HEK293T (cell line): ENCODE results near the gene BOC.

ENCODE experiments used
- CTCF ChIA-PET: fragments of 350-600 bp; formaldehyde crosslinking; extraction: SDS; loops from one replicate; lab custom pipeline; 2021; ENCODE audit warnings: antibody characterized with exemption, inconsistent platforms; lab: Yijun Ruan, JAX
- POLR2A ChIA-PET: fragments of 350-600 bp; formaldehyde crosslinking; extraction: SDS; loops from one replicate; lab custom pipeline; 2020; ENCODE audit warnings: antibody characterized with exemption, inconsistent platforms; lab: Yijun Ruan, JAX
- DNase-seq: peaks from one replicate; pipeline ENCODE4 v3.0.0; 2012; ENCODE audit warnings: mixed read lengths; ENCODE audit errors: extremely low spot score
- ARNT ChIP-seq: fragments of 450-650 bp; IDR thresholded peaks from 2 replicates; pipeline ENCODE4 v1.6.1; 2017; ENCODE audit warnings: mild to moderate bottlenecking
- BHLHE40 ChIP-seq: fragments of 450-650 bp; IDR thresholded peaks from 2 replicates; pipeline ENCODE4 v1.6.1; 2016; ENCODE audit warnings: mild to moderate bottlenecking, moderate library complexity, borderline replicate concordance
- CTBP1 ChIP-seq: fragments of 450-650 bp; IDR thresholded peaks from 2 replicates; pipeline ENCODE4 v1.6.1; 2016; ENCODE audit warnings: borderline replicate concordance
- ELF4 ChIP-seq: fragments of 450-650 bp; IDR thresholded peaks from 2 replicates; pipeline ENCODE4 v1.6.1; 2017; ENCODE audit warnings: antibody characterized with exemption
- FOXA1 ChIP-seq: fragments of 450-650 bp; IDR thresholded peaks from 2 replicates; pipeline ENCODE4 v1.6.1; 2016; ENCODE audit warnings: mild to moderate bottlenecking
- FOXK2 ChIP-seq: fragments of 450-650 bp; IDR thresholded peaks from 2 replicates; pipeline ENCODE4 v1.6.1; 2016; ENCODE audit warnings: mild to moderate bottlenecking
- FOXM1 ChIP-seq: fragments of 450-650 bp; IDR thresholded peaks from 2 replicates; pipeline ENCODE4 v1.6.1; 2017; ENCODE audit warnings: mild to moderate bottlenecking, borderline replicate concordance
- HDGF ChIP-seq: fragments of 450-650 bp; IDR thresholded peaks from 2 replicates; pipeline ENCODE4 v1.6.1; 2017; ENCODE audit warnings: antibody characterized with exemption, borderline replicate concordance
- L3MBTL2 ChIP-seq: fragments of 450-650 bp; conservative IDR thresholded peaks from 2 replicates; pipeline ENCODE4 v1.6.1; 2016; ENCODE audit warnings: mild to moderate bottlenecking
- LEF1 ChIP-seq: fragments of 450-650 bp; IDR thresholded peaks from 2 replicates; pipeline ENCODE4 v1.6.1; 2017; ENCODE audit warnings: mild to moderate bottlenecking, borderline replicate concordance
- NFRKB ChIP-seq: fragments of 450-650 bp; IDR thresholded peaks from 2 replicates; pipeline ENCODE4 v1.6.1; 2016; ENCODE audit warnings: mild to moderate bottlenecking, moderate library complexity
- SP1 ChIP-seq: fragments of 450-650 bp; IDR thresholded peaks from 2 replicates; pipeline ENCODE4 v1.6.1; 2017
- SUZ12 ChIP-seq: fragments of 450-650 bp; IDR thresholded peaks from 2 replicates; pipeline ENCODE4 v1.6.1; 2016; ENCODE audit warnings: mild to moderate bottlenecking
- TARDBP ChIP-seq: fragments of 450-650 bp; IDR thresholded peaks from 2 replicates; pipeline ENCODE4 v1.6.1; 2016
- ZNF384 ChIP-seq: fragments of 450-650 bp; IDR thresholded peaks from 2 replicates; pipeline ENCODE4 v1.6.1; 2016
- TF ChIP-seq, protein P1 (sequence below): fragments of 450-650 bp; IDR thresholded peaks from 2 replicates; pipeline ENCODE4 v1.6.1; 2016

BOC gene

DNA sequence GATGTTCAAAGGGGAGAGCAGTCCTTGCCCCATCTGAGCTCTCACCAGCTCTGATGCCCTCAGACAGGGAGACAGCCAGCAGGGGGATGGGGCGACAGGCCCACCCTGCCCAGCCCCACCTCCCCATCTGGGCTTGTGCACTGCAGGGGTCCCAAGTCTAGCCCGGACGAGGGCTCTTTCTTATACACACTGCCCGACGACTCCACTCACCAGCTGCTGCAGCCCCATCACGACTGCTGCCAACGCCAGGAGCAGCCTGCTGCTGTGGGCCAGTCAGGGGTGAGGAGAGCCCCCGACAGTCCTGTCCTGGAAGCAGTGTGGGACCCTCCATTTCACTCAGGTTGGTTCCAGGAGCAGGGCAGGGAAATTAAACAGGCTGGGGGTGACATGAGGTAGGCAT lies 73.9 kb downstream of the BOC start:
- TF ChIP-seq FOXK2: no peak
- no peak for TF ChIP-seq ELF4
- no peak for TF ChIP-seq SUZ12
- TF ChIP-seq LEF1: no peak
- TF ChIP-seq HDGF: no peak
- no peak for TF ChIP-seq SP1
- ChIA-PET CTCF (no interaction called here), POLR2A (interaction anchor here (1.4 kb wide), 1 partner anchor 74 kb away, joined by 3 read pairs; the partner anchor contains the start of gene BOC)
- no peak for DNase-seq

DNA sequence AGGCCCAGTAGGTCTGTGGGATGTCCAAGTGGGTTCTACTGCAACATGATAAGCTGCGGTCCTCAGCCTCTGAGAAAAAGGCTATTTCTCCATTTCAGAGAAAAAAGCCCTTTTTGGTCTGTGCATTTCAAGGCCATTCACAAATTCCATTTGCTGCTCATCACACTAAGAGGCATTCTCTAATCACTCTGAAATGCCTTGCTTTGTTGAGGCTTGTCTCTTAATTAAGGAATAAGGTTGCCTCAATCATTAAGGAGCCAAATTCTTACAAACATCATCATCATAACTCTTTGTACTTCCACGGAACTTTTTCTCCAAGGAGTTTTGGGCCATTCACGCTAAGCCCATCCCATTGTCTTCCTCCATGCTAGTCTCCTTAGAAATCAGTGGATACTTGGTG lies 74.4 kb downstream of the BOC start:
- ChIA-PET POLR2A (no interaction called here), CTCF (no interaction called here)
- TF ChIP-seq L3MBTL2 (no peak), LEF1 (no peak), NFRKB (no peak), FOXK2 (no peak), CTBP1 (no peak)
- DNase-seq: no peak

DNA sequence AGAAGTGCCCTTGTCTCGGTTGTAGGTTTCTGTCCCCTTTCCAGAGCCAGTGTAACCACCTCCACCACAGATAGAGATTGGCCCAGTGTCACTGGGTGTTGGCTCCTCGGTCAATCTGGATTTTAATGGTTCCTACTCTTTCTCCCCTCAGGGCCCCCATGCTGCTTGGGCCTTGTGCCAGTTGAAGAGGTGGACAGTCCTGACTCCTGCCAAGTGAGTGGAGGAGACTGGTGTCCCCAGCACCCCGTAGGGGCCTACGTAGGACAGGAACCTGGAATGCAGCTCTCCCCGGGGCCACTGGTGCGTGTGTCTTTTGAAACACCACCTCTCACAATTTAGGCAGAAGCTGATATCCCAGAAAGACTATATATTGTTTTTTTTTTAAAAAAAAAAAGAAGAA lies 75.2 kb downstream of the BOC start:
- no peak for DNase-seq
- ChIA-PET CTCF (interaction anchor here (2.3 kb wide), 1 partner anchor 150 kb away, joined by 6 read pairs; no protein-coding TSS in a partner anchor), POLR2A (no interaction called here)
- no peak for TF ChIP-seq LEF1
- no peak for TF ChIP-seq FOXK2
- no peak for TF ChIP-seq L3MBTL2
- TF ChIP-seq SUZ12: no peak
- no peak for TF ChIP-seq TARDBP
- no peak for TF ChIP-seq ELF4

DNA sequence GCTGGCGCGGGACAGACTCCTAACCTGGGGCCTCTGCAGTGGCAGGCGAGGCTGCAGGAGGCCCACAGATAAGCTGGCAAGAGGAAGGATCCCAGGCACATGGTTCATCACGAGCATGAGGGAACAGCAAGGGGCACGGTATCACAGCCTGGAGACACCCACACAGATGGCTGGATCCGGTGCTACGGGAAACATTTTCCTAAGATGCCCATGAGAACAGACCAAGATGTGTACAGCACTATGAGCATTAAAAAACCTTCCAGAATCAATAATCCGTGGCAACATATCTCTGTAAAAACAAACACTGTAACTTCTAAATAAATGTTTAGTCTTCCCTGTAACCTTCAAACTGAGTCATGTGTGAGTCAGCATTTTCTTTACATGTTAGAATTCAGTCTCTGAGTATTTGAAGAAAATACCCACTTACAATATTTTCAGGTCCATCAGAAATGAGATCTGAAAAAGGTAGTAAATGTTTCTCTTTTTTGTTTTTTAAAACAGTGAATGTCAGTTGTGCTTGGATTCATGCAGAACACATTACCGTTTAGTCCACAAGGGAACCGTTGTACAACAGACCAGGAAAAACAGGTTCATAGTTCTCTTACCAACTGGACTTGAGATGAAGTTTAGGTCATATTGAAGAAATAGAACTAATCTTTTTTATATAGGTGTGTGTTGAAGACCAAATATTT lies 75.9 kb downstream of the BOC start:
- TF ChIP-seq BHLHE40: no peak
- TF ChIP-seq, protein P1, sequence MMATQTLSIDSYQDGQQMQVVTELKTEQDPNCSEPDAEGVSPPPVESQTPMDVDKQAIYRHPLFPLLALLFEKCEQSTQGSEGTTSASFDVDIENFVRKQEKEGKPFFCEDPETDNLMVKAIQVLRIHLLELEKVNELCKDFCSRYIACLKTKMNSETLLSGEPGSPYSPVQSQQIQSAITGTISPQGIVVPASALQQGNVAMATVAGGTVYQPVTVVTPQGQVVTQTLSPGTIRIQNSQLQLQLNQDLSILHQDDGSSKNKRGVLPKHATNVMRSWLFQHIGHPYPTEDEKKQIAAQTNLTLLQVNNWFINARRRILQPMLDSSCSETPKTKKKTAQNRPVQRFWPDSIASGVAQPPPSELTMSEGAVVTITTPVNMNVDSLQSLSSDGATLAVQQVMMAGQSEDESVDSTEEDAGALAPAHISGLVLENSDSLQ: no peak
- no peak for TF ChIP-seq FOXK2
- POLR2A ChIA-PET: no interaction called here
- CTCF ChIA-PET: interaction anchor here (1.0 to 2.3 kb wide), 6 partner anchors 42 to 235 kb away, joined by 3 to 12 read pairs (median 5); no protein-coding TSS in a partner anchor
- DNase-seq: no peak

DNA sequence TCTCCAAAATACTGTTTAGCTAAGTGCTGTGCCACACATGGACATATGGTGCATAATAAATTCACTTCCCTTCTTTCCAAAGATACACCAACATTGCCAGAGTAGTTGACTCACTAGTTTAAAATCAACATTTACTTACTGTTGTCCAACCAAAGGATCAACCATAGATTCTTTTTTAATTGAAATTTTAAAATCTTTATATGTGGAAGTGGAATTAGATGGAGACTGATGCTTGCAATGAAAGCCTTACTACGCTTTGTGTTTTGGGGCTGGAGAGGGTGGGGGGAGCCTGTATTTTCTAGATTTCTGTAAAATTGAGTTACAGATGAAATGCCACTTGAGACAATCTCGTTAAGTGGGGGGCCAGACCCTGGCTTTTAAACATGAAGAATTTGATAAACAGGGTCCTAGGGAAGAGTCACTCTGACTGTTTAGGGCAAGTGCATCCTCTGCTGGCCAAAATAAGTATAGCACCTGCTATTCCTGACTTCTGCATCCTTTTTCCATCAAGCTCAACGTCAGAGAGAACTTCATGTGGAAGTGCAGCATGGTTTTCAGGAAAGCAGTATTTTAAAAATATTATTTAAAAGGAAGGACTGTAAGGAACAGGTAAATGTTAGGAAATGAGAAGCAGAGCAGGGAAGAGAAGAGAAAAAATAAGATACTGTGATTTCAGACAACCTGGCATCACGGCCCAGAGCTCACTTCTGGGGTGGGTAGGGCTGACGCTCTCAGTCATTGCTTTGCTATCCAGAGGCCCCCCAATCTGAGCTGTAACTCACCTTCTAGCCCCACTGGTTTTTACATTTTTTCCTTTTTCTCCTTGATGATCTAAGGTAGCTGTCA lies 76.7 kb downstream of the BOC start:
- DNase-seq: peak; percentile 58
- ChIA-PET POLR2A (no interaction called here), CTCF (interaction anchor here (0.8 to 2.3 kb wide), 18 partner anchors 9 to 647 kb away, joined by 3 to 15 read pairs (median 4); partner anchors contain the start of gene CCDC80)
- TF ChIP-seq SUZ12 (no peak), HDGF (no peak), ZNF384 (no peak), ELF4 (no peak), FOXM1 (no peak), CTBP1 (no peak), FOXA1 (no peak), L3MBTL2 (no peak), ARNT (no peak), SP1 (no peak), BHLHE40 (no peak), TARDBP (no peak), FOXK2 (no peak), LEF1 (no peak), NFRKB (no peak)
- TF ChIP-seq, protein P1: no peak

DNA sequence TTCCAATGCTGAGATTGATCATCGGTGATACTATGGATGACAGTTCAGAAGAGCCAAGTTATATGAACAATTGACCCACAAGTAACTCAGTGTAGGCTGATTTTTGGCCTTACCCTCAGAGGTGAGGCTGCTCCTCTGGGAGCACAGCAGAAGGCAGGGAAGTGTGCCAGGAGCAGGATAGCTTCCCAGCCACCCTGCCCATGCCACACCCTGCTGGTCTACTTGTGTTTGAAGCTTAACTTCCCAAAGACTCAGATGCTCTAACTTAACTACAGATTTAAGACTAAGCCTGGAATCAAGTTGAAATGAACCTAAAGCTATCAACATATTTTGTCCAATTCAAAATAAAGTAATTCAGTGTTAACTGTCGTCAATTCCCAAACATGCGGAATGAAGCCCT lies 77.5 kb downstream of the BOC start:
- ChIA-PET CTCF (interaction anchor here (0.8 to 2.3 kb wide), 8 partner anchors 25 to 341 kb away, joined by 3 to 15 read pairs (median 4); no protein-coding TSS in a partner anchor), POLR2A (interaction anchor here (0.8 kb wide), 1 partner anchor 122 kb away, joined by 3 read pairs; no protein-coding TSS in a partner anchor)
- no peak for DNase-seq
- TF ChIP-seq SUZ12 (no peak), SP1 (no peak), LEF1 (no peak), TARDBP (no peak), FOXK2 (no peak), ARNT (no peak), HDGF (no peak), BHLHE40 (no peak), CTBP1 (no peak), FOXM1 (no peak), ZNF384 (no peak), NFRKB (no peak), FOXA1 (no peak)
- TF ChIP-seq, protein P1: no peak
